Fibroblast of skin of left biceps (primary cell): ENCODE results near the gene EDNRB.
"Not testable (repeated sequence)": the region's sequence is repeated elsewhere in the genome, so short reads cannot be mapped to it uniquely, and the experiment has no call there.

Experiments used
- DNase-seq, 2 experiments: peaks; one replicate each; pipeline ENCODE4 v3.0.0-alpha.2; 2013; ENCODE audit warnings: low read depth in 2 of 2

Gene EDNRB

DNA sequence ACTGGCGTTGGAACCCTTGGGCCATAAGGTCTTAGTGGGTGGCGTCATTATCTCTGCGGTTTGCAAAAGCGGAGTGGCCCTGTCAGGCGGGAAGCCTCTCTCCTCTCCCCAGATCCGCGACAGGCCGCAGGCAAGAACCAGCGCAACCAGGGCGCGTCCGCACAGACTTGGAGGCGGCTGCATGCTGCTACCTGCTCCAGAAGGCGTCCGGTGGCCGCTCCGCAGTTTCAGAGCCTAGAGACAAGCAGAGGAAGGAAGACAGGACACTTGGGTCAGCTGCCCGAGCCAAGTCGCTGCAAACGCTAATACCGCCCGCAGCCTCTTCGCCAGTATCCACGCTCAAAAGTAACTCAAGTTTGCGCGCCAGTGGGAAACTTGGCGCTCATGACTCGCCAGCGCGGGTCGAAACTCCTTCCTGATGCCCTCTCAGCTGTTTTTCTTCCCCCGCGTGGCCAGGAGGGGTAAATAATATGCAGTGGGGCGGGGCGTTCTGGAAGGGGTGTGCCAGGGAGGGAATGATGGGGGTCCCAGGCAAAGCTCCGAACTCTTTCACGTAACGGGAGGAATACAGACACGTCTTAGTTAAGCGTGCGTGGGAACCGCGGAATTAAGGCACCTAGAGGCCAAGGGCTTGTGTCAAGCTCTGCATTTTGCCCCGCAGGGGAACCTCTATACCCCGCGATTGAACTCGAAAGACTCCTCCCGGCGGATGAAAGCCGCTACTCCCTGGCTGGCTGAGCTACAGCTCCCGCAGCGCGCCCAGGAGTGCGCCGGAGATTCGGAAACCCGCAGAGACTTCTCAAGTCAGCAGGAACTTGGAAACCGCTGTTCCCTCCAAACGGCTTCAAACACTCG lies at the start of gene EDNRB:
Gene EDNRB, minus strand, starts transcription at position 441 of the 855 bp plus-strand sequence. Its CDS starts 258 bp downstream, at position 183.
- DNase-seq, result no peak

GRCh38 chr13:77966671-77967070 lies 48.0 kb upstream of the EDNRB start:
- no peak for DNase-seq

GRCh38 chr13:77952737-77953136 lies 34.1 kb upstream of the EDNRB start:
- no peak for DNase-seq

GRCh38 chr13:77952276-77952675 lies 33.6 kb upstream of the EDNRB start:
- DNase-seq, result no peak

- DNase-seq, result no peak
These were observed 27.9 kb upstream of the EDNRB start for GRCh38 chr13:77946522-77946921.

DNA sequence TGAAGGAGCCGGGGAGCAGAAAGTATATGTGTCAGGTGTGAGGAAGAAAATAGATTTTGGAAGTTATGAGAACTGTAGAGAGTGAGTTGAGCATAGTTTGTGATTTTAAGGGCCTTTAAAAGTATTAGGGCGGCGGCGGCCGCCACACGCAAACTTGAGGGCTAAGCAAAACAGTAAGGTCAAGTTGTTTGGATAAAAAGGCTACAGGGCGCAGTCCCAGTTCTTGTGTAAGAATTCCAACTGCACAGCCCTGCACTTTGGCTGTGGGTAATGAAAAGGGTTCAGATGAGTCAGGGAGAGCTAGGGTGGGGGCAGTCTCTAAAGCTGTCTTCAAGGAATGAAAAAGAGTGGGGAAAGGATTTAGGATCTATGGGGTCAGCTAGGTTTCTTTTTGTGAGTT lies 16.4 kb upstream of the EDNRB start:
- DNase-seq, result not testable (repeated sequence)

DNA sequence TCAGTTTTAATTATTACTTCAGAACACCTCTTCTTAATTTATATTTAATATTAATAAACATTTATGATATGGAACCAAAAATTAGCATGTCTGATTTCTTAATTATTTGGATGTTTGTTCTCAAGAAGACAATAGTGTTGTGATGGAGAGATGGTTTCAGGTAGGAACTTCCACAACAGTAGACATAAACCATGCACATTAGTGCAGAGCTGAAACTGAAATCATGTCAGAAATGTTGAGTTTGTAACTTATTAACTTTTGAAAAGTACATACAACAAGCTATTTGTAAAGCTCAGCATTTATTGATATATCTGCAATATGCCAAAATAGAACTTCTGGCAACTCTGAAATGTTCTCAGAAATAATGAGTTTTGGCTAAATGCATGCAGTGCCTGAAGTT lies 11.8 kb upstream of the EDNRB start:
- no peak for DNase-seq

GRCh38 chr13:77928909-77929308 lies 10.3 kb upstream of the EDNRB start:
- no peak for DNase-seq

DNA sequence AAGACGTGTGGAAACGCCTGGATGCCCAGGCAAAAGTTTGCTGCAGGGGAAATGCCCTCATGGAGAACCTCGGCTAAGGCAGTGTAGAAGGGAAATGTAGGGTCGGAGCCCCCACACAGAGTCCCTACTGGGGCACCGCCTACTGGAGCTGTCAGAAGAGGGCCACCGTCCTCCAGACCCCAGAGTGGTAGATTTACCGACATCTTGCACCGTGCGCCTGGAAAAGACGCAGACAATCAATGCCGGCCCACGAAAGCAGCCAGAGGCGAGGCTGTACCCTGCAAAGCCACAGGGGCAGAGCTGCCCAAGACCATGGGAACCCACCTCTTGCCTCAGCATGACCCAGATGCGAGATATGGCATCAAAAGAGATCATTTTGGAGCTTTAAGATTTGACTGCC lies 7.0 kb upstream of the EDNRB start:
- DNase-seq, result no peak

- no peak for DNase-seq
These were observed 1.3 kb upstream of the EDNRB start for GRCh38 chr13:77919921-77920294.

DNA sequence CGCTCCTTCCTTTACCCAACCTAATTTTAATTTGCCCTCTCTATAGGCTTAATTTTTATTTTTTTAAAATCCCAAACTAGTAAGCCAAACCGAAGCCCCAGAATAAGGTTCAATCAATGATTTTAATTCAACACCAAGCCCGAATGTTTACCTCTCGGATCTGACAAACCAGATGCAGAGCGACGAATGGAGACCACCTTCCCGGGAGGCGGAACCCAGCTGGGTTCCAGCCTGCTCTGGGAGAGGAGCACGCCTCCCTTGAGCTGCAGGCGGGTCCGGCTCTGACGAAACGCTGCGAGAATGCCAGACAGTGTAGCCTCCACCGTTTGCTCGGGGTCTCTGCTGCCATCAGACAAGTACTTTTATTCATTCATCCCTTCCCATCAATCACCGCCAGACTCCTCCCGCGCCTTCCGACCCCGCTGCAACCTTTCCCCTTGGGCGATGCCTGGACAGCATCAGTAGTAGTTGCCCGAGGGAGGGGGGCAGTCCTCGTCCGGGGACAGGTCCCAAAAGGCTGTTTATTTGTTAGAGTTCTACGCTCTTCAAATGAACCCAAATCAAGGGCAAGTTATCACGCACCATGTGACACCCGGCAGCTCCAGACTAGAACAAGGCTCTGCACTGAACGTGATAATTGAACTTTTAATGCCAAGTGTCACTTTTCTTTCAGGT lies 752 bp upstream of the EDNRB start:
- DNase-seq, result no peak

- no peak for DNase-seq
These were observed 2.1 kb downstream of the EDNRB start for GRCh38 chr13:77916488-77916887.

- no peak for DNase-seq
These were observed 2.9 kb downstream of the EDNRB start for GRCh38 chr13:77915686-77916085.

DNA sequence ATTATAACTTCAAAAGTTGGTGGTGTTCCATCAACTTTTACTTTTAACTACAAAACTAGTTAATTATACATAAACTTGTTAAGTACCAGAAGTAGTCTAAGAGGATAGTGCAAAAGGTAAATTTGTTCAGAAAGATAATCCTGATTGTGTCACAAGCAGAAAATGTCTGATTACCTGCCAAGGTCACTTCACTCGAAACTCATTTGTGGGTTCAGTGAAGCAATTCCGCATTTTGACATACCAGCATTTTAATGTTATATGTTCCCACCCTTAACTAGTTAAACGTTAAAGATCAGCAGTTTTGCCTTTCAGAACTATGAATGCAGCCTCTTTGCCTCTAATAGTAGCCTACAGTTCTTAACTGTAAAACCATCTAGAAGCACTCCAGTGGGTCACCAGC lies 5.6 kb downstream of the EDNRB start:
- no peak for DNase-seq

DNA sequence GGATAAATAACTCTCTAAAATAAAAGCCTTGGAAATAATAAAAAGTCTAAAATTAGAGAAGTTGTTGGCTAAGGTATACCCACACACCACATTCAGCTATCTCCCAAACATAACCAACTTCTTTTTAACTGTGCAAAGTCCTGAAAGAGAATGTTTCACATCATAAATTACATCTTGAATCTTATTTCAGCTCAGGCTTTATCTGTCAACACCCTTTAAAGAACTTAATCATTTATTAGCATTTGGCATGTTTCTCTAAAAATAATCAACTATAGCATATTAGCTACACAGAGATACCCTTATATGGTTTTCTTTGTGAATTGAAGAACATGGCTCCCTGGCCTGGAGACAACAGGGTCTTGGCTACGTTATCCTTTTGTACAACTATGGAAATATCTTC lies 6.9 kb downstream of the EDNRB start:
- DNase-seq, result no peak

- DNase-seq, result no peak
These were observed 8.8 kb downstream of the EDNRB start for GRCh38 chr13:77909827-77910226.

GRCh38 chr13:77908531-77908930 lies 10.1 kb downstream of the EDNRB start:
- DNase-seq, result no peak

GRCh38 chr13:77907666-77908341 lies 10.8 kb downstream of the EDNRB start:
- DNase-seq, result no peak

DNA sequence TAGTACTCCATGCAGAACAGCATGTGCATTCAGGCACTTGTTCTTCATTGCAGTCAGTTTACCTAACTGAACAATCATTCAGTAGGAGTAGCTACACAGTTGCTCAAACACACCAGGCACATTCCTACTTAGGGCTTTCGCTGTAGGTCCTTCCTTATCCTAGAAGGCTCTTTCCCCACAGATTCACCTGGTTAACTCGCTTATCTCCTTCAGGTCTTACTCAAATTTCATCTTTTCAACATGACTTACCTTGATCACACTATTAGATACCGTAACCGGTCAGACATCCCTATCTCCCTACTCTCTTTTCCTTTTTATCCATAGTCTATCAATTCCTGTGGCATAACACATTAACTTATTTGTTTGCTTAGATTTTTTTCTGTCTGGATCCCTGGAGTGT lies 14.6 kb downstream of the EDNRB start:
- no peak for DNase-seq

- DNase-seq, result no peak
These were observed 15.2 kb downstream of the EDNRB start for GRCh38 chr13:77903435-77903834.

DNA sequence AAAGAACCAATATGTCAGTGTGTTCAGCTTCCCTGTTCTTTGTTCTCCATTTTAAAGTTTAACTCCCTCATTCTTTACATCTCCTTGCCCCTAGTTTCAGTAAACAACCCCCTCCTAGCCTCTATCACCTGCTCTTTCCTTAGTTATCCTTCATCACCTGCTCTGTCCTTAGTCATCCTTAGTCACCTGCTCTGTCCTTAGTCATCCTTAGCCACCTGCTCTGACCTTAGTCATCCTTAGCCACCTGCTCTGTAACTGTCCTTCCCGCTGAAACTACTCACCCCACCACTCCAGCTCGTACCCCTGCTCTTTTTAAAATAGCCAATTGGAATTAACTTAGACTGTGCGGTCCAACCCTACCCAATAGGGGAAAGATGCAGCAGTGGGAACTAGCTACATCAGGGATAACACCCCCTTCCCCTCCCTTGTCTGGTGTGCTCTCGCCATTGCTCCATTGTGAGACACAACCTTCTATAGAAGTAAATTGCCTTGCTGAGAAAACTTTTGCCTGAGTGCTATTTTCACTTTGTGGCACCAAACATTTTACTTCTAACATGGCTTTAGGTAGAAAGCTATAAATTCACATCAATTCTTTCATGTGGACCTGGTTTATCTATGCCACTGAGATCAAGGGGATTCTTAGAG lies 16.2 kb downstream of the EDNRB start:
- no peak for DNase-seq

DNA sequence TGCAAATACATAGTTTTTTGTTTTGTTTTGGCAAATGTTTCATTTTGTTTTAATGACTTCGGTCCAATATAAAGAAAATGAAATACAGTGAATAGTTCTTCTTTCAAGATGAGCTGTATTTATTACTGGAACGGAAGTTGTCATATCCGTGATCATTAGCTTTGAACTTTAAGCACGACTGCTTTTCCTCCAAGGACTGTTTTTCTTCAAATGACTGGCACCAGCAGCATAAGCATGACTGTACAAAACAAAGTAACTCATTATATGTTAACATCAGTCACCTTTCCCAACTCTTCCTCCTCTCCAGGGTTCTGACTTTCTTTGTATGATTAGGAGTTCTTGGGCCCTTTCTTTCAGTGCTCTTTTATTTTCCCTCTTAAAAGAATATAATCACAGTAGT lies 20.5 kb downstream of the EDNRB start:
- no peak for DNase-seq
